Stimulated activated CD4-positive, alpha-beta T cell treated with anti-CD3 and anti-CD28 coated beads, Interleukin-15, amount 100 ng/mL, for 48 hours (primary cell): ENCODE measurements around the gene FANCD2.
"Not testable (repeated sequence)": the region's sequence is repeated elsewhere in the genome, so short reads cannot be mapped to it uniquely, and the experiment has no call there.

Experiments used
- DNase-seq, 2 donors: peaks; one replicate each; pipeline ENCODE4 v3.0.0-alpha.2; 2020; ENCODE audit warnings: low read depth in 2 of 2

Gene FANCD2

DNA sequence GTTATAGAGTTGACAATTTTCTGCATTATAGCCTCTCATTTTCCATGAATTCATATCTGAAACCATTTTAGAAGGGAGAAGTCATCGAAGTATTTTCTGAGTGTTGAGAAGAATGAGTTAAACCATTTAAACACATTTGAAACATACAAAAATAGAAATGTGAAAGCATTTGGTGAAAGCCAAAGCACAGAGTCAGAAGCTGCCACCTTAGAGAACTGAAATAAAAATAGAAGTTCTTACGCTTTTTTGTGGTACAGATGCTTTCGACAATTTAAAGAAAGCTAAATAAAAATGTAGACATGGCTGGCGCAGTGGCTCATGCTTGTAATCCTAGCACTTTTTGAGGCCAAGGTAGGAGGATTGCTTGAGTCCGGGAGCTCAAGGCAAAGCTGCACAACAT lies 72.8 kb downstream of the FANCD2 start:
- no peak for DNase-seq

DNA sequence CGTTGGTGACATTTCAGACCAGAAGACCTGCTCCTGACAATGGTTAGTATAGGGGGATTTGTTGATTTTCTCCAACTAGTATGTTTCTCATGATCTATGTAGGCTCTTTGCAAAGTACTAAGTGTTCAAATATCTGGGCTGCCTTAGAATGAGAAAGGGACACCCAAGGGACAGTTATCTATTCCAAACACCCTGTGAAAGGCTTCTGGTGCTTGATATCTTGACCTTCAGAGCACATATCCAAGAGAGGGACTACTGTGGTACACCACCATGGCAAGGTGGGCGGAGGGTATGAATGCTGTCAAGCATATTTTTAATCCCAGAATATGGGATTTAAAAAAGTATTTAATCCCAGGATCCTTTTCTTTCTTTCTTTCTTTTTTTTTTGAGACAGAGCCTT lies 80.7 kb downstream of the FANCD2 start:
- DNase-seq, result no peak

DNA sequence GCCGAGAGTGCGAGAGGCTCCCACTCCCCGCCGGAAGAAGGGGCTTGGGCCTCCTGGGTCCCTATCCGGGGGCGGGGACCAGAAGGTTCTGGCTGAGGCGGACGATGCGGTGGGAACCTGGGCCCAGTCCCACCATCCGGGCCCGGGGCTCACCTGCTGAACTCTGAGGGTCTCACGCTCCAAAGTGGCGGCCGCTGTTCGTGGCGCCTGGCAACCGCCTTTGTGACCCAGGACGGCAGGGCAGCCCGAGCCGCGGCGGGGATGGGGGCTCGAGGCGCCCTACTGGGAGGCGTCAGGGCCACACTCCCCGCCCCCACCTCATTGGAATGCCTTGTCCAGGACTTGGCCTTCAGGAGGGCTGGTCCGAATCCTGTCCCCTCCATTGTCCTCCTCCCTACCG lies 81.9 kb downstream of the FANCD2 start, which contains the start of gene FANCD2OS:
Gene FANCD2OS (minus strand): TSS at position 165 of the 400 bp plus-strand sequence. CDS start 3,481 bp downstream, outside the sequence.
- DNase-seq, result no peak

DNA sequence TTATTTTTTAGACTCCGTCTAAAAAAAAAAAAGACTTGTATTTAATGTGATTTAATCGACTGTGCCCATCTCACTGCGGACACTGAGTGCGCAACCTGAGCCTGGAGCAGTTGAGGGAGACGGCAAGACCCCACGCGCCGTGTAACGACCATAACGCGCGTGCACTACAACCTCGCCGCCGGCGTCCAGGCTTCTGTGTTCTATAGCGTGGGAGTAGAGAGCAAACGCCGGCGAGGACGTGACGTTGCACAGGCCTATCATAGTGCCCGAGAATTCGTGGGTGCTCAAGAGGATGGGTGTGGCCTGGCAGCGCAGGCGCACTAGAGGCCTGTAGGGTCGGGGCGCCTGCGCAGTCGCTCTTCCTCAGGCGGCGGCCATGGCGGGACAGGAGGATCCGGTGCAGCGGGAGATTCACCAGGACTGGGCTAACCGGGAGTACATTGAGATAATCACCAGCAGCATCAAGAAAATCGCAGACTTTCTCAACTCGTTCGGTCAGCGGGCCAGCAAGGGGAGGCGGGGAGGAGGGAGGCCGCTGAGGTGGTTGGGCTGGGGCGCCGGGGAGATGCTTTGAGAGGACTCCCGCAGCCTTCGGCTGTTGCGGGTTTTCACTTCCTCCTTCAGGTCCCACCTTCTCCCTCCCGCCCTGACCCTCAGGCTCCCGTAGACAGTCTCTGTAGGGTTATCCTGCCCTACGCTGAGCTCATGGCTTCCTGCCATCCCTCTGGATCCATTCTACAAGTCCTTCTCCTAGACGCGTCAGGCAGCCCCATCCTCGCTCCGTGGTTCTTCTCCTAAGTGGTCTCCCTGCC lies 89.3 kb downstream of the FANCD2 start, which contains the start of gene BRK1:
Gene BRK1 (plus strand): TSS at position 350 of the 812 bp plus-strand sequence. CDS start 27 bp downstream, at position 377.
- DNase-seq, result peak; percentile 93 to 94

DNA sequence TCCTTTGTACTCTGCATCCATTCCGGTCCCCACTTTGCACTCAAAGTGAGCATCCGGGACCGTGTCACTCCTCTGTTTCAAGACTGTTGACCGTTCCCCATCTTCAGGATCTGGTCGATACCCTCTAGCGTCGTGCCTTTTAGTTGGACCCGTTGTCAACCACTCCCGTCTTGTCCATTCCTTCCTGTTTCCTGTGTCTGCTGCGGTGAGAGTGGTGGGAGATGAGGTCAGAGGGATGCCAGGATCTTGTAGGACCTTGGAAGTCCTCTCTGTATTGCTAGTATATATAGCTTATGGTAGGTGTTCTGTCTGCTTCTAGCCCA lies 89.9 kb downstream of the FANCD2 start:
- no peak for DNase-seq

DNA sequence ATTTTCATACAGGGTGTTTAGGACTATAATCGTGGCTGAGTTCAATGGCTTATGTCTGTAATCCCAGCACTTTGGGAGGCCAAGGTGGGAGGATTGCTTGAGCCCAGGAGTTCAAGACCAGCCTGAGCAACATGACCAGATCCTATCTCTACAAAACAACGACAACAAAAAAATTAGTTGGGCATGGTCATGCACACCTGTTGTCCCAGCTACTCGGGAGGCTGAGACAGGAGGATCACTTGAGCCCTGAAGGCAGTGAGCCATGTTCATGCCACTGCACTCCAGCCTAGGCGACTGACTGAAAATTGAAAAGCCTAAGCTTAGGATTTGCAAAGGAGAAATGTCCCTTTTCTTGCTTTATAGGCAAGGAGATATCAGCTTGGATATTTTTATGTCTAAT lies 90.7 kb downstream of the FANCD2 start:
- DNase-seq, result no peak

DNA sequence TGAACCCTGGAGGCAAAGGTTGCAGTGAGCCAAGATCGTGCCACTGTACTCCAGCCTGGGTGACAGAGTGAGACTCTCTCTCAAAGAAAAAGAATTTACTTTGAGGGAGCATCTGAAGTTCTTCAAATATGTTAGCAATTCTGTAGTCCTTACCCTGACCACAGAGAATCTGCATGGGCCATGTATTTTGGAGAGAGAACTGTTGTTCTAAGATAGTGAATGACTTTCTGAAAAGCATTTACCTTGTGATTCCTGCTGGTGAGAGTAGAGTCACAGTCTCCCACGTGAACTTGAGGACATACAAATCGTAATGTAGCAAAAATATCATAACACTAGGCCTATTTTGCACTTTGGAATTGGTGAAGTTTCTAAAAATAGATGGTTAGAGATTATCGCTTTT lies 93.1 kb downstream of the FANCD2 start:
- no peak for DNase-seq

DNA sequence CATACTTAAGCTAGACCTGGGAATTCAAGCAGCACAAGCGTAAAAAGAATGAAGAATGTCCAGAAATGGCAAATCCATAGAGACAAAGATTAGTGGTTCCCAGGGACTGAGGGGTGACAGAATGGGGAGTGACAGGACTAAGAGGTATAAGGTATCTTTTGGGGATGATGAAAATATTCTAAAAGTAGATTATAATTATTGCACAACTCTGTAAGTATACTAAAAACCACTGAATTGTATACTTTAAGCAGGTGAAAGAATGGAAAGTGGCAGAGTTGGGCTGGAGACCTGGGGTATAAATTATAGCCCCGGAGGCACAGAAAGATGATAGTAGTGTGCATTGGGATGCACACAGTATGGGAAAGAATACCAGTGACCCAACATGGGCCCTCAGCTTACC lies 94.8 kb downstream of the FANCD2 start:
- DNase-seq, result no peak

DNA sequence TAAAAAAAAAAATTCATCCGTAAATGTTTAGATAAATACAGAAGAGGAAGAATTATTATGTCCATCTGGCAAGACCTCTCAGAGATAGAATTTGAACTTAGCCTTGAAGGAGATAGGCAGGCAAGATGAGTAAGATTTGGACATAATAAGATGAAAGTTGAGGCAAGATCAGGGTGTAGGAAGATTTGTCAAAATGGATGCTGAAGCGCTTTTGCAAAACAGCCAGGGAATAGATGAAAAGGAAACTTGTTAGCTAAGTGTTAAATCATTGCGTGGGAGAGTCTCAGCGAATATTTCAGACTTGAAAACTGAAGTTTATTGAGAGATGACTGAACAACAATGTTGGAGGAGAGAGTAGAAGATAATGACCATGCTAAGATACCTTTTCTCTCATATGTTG lies 96.5 kb downstream of the FANCD2 start:
- no peak for DNase-seq

DNA sequence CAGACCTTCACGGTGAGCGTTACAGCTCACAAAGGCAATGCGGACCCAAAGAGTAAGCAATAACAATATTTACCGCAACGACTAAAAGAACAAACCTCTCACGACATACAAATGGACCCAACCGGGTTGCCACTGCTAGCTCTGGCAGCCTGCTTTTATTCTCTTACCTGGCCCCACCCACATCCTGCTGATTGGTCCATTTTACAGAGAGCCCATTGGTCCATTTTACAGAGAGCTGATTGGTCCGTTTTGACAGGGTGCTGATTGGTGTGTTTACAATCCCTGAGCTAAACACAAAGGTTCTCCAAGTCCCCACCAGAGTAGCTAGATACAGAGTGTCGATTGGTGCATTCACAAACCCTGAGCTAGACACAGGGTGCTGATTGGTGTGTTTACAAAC lies 109.6 kb downstream of the FANCD2 start:
- DNase-seq, result not testable (repeated sequence)

DNA sequence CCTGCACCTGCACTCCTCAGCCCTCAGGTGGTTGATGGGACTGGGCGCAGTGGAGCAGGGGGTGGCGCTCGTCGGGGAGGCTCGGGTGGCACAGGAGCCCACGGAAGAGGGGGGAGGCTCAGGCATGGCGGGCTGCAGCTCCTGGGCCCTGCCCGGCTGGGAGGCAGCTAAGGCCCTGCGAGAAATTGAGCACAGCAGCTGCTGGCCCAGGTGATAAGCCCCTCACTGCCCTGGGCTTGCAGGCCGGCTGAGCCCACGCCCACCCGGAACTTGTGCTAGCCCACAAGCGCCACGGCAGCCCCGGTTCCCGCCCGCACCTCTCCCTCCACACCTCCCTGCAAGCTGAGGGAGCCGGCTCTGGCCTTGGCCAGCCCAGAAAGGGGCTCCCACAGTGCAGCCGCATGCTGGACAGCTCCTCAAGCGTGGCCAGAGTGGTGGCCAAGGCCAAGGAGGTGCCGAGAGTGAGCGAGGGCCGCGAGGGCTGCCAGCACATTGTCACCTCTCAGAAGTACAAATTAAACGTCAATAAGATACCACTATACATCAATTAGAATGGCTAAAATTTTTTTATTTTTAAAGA lies 110.3 kb downstream of the FANCD2 start:
- no peak for DNase-seq

DNA sequence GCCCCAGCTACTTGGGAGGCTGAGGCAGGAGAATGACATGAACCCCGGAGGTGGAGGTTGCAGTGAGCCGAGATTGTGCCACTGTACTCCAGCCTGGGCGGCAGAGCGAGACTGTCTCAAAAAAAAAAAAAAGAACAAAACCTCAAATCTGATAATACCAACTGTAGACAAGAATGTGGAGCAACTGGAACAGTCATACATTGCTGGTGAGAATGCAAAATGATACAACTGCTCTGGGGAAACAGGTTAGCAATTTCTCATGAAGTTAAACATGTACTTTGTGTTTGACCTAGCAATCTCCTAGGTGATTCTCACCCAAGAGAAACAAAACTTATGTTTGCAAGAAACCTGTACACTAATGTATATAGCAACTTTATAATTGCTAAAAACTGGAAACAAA lies 110.9 kb downstream of the FANCD2 start:
- no peak for DNase-seq

DNA sequence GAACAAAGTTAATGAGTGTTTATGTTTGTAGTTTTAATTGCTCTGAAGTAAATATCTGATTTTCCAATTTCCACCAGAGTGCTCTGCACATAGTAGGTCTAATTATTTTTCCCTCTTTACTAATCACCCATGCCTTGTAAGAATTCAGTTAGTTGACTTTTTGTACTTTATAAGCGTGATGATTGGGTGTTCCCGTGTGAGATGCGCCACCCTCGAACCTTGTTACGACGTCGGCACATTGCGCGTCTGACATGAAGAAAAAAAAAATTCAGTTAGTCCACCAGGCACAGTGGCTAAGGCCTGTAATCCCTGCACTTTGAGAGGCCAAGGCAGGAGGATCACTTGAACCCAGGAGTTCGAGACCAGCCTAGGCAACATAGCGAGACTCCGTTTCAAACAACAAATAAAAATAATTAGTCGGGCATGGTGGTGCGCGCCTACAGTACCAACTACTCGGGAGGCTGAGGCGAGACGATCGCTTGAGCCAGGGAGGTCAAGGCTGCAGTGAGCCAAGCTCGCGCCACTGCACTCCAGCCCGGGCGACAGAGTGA lies 114.8 kb downstream of the FANCD2 start:
- no peak for DNase-seq

DNA sequence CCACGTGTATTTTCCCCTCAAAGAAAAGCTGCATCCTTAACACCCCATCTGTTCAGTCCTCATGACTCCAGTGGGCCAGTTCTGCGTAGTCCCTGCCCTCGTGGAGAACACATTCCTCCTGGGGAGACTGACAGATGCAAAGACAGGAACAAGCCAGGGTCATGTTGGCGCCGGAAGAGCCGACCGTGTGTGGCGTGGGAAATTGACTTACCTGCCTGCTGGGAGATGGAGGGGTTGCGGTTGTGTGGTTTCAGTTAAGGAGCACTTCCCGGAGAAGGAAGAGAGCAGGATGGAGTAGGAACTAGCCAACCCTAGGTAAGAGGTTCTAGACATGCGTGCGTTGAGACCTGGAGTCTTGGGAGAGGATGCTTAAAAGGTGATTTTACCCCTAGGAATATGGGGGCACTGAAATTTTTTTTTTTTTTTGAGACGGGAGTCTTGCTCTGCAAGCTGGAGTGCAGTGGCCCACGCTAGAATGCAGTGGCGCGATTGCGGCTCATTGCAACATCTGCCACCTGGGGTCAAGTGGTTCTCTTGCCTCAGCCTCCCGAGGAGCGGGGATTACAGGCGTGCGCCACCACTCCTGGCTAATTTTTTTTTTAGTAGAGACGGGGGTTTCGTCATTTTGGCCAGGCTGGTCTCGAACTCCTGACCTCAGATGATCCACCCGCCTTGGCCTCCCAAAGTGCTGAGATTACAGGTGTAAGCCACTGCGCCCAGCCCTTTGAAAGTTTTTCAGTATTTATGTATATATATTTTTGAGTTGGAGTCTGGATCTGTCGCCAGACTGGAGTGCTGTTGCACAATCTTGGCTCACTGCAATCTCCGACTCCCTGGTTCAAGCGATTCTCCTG lies 116.7 kb downstream of the FANCD2 start:
- DNase-seq, result no peak

DNA sequence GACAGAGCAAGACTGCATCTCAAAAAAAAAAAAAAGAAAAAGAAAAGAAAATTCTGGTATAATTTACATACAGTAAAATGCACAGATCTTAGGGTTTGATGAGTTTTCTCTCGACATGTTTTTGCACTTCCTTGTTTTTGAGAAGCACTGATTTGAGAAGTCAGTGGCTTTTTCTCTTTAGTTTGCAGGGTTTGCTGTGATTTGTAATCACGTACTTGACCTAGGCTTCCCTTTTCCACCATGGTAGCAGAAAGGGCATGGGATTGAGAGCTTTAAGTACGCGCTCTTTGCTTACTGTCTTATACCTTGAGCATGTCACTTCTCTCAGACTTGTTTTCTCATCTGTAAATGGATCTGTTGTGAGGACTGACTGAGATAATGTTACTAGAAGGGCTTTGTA lies 119.4 kb downstream of the FANCD2 start:
- no peak for DNase-seq

DNA sequence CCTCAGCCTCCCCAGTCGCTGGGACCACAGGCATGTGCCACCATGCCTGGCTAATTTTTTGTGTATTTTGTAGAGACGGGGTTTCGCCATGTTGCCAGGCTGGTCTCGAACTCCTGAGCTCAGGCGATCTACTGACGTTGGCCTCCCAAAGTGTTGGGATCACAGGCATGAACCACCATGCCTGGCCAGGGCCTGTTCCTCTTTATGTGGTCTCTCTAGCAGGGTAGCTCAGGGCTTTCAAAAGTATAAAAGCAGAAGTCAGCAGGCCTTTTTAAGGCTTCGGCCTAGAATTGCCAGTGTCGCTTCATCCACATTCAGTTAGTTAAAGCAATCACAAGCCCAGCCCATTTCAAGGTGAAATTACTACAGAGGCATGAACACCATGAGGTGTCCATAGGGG lies 123.0 kb downstream of the FANCD2 start:
- no peak for DNase-seq

DNA sequence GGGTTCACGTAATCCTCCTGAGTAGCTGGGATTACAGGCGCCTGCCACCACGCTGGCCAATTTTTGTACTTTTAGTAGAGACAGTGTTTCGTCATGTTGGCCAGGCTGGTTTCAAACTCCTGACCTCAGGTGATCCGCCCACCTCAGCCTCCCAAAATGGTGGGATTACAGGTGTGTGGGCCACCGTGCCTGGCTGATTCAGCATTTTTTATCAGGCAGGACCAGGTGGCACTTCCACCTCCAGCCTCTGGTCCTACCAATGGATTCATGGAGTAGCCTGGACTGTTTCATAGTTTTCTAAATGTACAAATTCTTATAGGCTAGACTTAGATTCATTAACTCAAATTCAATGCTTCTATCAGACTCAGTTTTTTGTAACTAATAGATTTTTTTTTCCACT lies 124.8 kb downstream of the FANCD2 start:
- no peak for DNase-seq
